Choroid plexus epithelial cell (primary cell): Measurements from ENCODE around the gene PRR14L.

Experiments
- DNase-seq: peaks from one replicate; pipeline ENCODE4 v3.0.0-alpha.2; 2010; ENCODE audit warnings: low read depth
- H3K4me3 ChIP-seq: 2 replicates; pipeline ENCODE4 v1.5.1; 2011; ENCODE audit warnings: low read depth, mild to moderate bottlenecking, control low read depth, low read length, moderate library complexity
- CTCF ChIP-seq: conservative IDR thresholded peaks from 2 replicates; pipeline ENCODE4 v1.5.1; 2011; ENCODE audit warnings: low read depth, mild to moderate bottlenecking, control low read depth, inconsistent platforms, low read length, moderate library complexity

PRR14L gene

GRCh38 chr22:31635638-31636306, 114.2 kb downstream of the PRR14L start:
- no peak overlapping the region for H3K4me3 ChIP-seq
- no peak for TF ChIP-seq CTCF
- no peak for DNase-seq

- DNase-seq: no peak
- peak overlapping the region; percentile 83 for H3K4me3 ChIP-seq
Measured at GRCh38 chr22:31631436-31631835, 118.5 kb downstream of the PRR14L start.

More at GRCh38 chr22:31631436-31631835, 118.5 kb downstream of the PRR14L start:
- TF ChIP-seq CTCF: no peak
